ENCODE measurements around the gene ZNF143. TPM values are rescaled to one million over a fixed set of nuclear protein-coding genes. Genes with fewer than 3 reads are reported as not detected.

Gene ZNF143
- total RNA-seq, 1 donor from 2014 or later = 28.3 TPM

GRCh38 chr11:9568161-9568853 lies 107.5 kb downstream of the ZNF143 start:
- H3K79me2 ChIP-seq (ENCODE audit: insufficient read depth, low read length) = peaks cover 5% of the 10 kb centered on the region
- no peak overlapping the region for H3K4me3 ChIP-seq (ENCODE audit: insufficient read depth, low read depth, low read length)
- Mint-ChIP-seq H3K4me1 (ENCODE audit: low read depth, unreplicated experiment) (peaks cover 39% of the 10 kb centered on the region), H3K27ac (ENCODE audit: unreplicated experiment) (peak overlapping the region; percentile 100), H3K9me3 (ENCODE audit: unreplicated experiment) (no peaks in the 10 kb centered on the region), H3K27me3 (ENCODE audit: low read depth, unreplicated experiment) (no peaks in the 10 kb centered on the region), H3K36me3 (ENCODE audit: low read depth, unreplicated experiment) (no peaks in the 10 kb centered on the region), H3K4me3 (ENCODE audit: unreplicated experiment) (no peak overlapping the region)
- H3K9ac ChIP-seq (ENCODE audit: low read length) = peak overlapping the region; percentile 89
- H2AFZ ChIP-seq (ENCODE audit: low read depth, low read length) = no peak overlapping the region
- H3K27ac ChIP-seq (ENCODE audit: low read depth, low read length) = peak overlapping the region; percentile 99
- TF ChIP-seq CTCF (IDR thresholded peaks at IDR 0.05; ENCODE audit: insufficient read depth, low read depth, low read length) (no peak), EZH2 (IDR thresholded peaks at IDR 0.05; ENCODE audit: insufficient read depth, low read length) (no peak)
- H3K4me1 ChIP-seq (ENCODE audit: insufficient read depth, low read length) = peaks cover 47% of the 10 kb centered on the region
- H3K27me3 ChIP-seq (ENCODE audit: insufficient read depth, low read length) = no peaks in the 10 kb centered on the region
- no peaks in the 10 kb centered on the region for H3K9me3 ChIP-seq (ENCODE audit: insufficient read depth, low read depth, low read length)
- H3K4me2 ChIP-seq (ENCODE audit: low read length) = peak overlapping the region; percentile 74
- no peaks in the 10 kb centered on the region for H3K36me3 ChIP-seq (ENCODE audit: insufficient read depth, low read length)
- DNase-seq (ENCODE audit: low read depth) (no peak), FAIRE-seq (no peak)
- H4K20me1 ChIP-seq (ENCODE audit: insufficient read depth, low read length) = no peaks in the 10 kb centered on the region

- H3K9ac ChIP-seq (ENCODE audit: low read length) = peak overlapping the region; percentile 89
- H4K20me1 ChIP-seq (ENCODE audit: insufficient read depth, low read length) = no peaks in the 10 kb centered on the region
- no peaks in the 10 kb centered on the region for H3K36me3 Mint-ChIP-seq (ENCODE audit: low read depth, unreplicated experiment)
- H3K27me3 Mint-ChIP-seq (ENCODE audit: low read depth, unreplicated experiment) = no peaks in the 10 kb centered on the region
- no peaks in the 10 kb centered on the region for H3K27me3 ChIP-seq (ENCODE audit: insufficient read depth, low read length)
- H3K4me3 ChIP-seq (ENCODE audit: insufficient read depth, low read depth, low read length) = peak overlapping the region; percentile 35
- peak overlapping the region; percentile 99 for H3K27ac ChIP-seq (ENCODE audit: low read depth, low read length)
- H2AFZ ChIP-seq (ENCODE audit: low read depth, low read length) = no peak overlapping the region
- peak overlapping the region; percentile 100 for H3K27ac Mint-ChIP-seq (ENCODE audit: unreplicated experiment)
- H3K9me3 ChIP-seq (ENCODE audit: insufficient read depth, low read depth, low read length) = no peaks in the 10 kb centered on the region
- FAIRE-seq (no peak), DNase-seq (ENCODE audit: low read depth) (peak; percentile 91)
- peaks cover 39% of the 10 kb centered on the region for H3K4me1 Mint-ChIP-seq (ENCODE audit: low read depth, unreplicated experiment)
- peaks cover 10% of the 10 kb centered on the region for H3K79me2 ChIP-seq (ENCODE audit: insufficient read depth, low read length)
- no peaks in the 10 kb centered on the region for H3K9me3 Mint-ChIP-seq (ENCODE audit: unreplicated experiment)
- H3K4me3 Mint-ChIP-seq (ENCODE audit: unreplicated experiment) = peak overlapping the region; percentile 10
- peaks cover 47% of the 10 kb centered on the region for H3K4me1 ChIP-seq (ENCODE audit: insufficient read depth, low read length)
- H3K4me2 ChIP-seq (ENCODE audit: low read length) = peak overlapping the region; percentile 74
- H3K36me3 ChIP-seq (ENCODE audit: insufficient read depth, low read length) = no peaks in the 10 kb centered on the region
- TF ChIP-seq CTCF (IDR thresholded peaks at IDR 0.05; ENCODE audit: insufficient read depth, low read depth, low read length) = no peak
- no peak for TF ChIP-seq EZH2 (IDR thresholded peaks at IDR 0.05; ENCODE audit: insufficient read depth, low read length)
Measured at GRCh38 chr11:9568854-9569587, 108.2 kb downstream of the ZNF143 start.
